Measurements from ENCODE around the gene EFNB2. TPM values are rescaled to one million over a fixed set of nuclear protein-coding genes. Genes with fewer than 3 reads are reported as not detected.

The EFNB2 gene
- total RNA-seq, 4 donors from 2014 or later = 12.1 to 41.3 (median 26.4) TPM

DNA sequence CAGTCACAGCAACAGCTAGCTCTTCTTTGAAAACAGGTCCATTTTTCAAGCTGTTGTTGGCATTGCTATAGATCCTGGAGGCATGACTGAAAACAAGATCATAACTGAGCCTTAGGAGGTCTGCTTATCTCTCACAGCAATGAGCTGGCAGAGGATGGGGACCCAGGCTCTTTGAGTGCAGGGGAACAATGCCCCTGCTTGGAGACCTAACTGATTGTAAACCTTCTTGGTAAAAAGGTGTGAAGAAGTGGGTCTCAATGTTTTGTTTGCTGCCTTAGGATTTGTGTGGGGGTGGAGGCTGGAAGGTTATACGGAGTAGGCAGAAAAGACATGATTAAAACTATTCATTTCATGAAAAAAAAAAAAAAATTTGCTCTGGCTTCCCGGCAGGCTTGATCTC, 94.6 kb downstream of the EFNB2 start:
- TF ChIP-seq POLR2A (IDR thresholded peaks at IDR 0.05) (no peak), CTCF (IDR thresholded peaks at IDR 0.05) (no peak)
- intact Hi-C loops (cut with DNase I; ENCODE audit: low total_unique reads) = no loop called here

More for the DNA sequence above, 94.6 kb downstream of the EFNB2 start:
- H3K4me3 ChIP-seq (ENCODE audit: low read depth, poor library complexity, severe bottlenecking) = no peak overlapping the region
- DNase-seq (ENCODE audit: low spot score in 2 of 2) = no peak
- WGBS, 2 donors = 36% methylated on average over 2 of the region's 2 CpGs

Other genes starting within 250 kb of the EFNB2 start
- 10 to 100 TPM; 44.7 to 73.0 (median 48.4) TPM for gene ARGLU1, start 32.5 kb upstream of the EFNB2 start, total RNA-seq